Measurements from ENCODE around the gene AOAH.

AOAH gene

DNA sequence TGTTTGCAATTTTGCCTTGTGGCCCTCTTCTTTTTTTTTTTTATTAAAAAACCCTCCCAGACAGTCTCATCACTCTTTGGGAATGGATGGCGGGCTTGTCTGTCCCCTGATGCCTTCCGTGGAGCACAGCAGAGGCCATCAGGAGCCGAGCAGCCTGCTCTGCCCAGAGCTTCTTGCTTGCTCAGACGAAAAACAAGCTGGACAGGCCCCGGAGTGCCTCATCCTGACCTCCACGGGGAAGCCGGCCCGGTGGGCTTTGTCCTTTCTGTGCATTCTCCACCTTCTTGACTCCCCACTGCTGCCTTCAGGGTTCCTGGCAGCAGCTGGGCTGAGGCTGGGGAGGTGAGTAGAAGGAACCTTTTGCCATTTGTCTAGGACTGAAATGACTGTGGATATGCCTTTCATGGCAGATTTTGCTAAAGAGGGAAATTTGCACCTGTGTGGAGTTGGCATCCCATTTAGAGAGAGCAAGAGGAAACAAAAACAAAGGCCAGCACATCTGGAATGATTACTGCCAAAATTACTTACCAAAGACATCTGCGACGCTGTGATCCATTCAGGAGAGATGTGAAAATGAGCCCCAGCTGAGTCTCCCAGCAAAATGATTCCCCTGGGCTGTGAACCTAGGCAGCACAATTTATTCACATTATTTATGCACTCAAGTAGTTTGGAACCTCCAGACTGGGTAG is 108.3 kb downstream of the AOAH start:
- H3K36me3 ChIP-seq (replicated peaks): no peaks in the 10 kb centered on the region
- H3K4me3 ChIP-seq: no peak overlapping the region
- H3K4me1 ChIP-seq: no peaks in the 10 kb centered on the region
- no peak for DNase-seq (ENCODE audit: low spot score in 2 of 2)
- no peaks in the 10 kb centered on the region for H3K27me3 ChIP-seq (ENCODE audit: low read depth)
- H3K9me3 ChIP-seq: no peaks in the 10 kb centered on the region
- in situ Hi-C loops (cut with MboI; ENCODE audit: low sequenced_read_pairs): no loop called here

DNA sequence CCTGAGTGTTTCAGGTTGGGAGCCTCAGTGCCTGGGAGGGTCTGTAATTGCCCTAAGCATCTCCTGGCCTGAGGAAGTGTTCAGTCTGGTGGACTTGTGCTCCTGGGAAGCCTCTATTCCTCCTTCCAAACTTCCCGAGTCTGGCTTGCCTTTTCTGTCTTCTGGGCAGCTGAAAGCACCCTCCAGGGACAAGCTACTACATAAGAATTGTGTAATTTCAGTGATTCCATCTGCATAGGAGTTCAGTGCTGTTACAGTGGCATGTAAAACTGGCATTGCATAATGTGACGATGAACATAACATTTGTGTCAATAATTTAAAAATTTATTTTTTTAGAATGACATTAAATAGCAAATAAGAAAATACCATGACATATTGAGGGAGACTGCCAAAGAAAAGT is 109.3 kb downstream of the AOAH start:
- Histone ChIP-seq H3K36me3 (replicated peaks) (no peaks in the 10 kb centered on the region), H3K4me3 (no peak overlapping the region), H3K27me3 (ENCODE audit: low read depth) (no peaks in the 10 kb centered on the region), H3K9me3 (no peaks in the 10 kb centered on the region), H3K4me1 (no peaks in the 10 kb centered on the region)
- in situ Hi-C loops (cut with MboI; ENCODE audit: low sequenced_read_pairs): no loop called here
- no peak for DNase-seq (ENCODE audit: low spot score in 2 of 2)

DNA sequence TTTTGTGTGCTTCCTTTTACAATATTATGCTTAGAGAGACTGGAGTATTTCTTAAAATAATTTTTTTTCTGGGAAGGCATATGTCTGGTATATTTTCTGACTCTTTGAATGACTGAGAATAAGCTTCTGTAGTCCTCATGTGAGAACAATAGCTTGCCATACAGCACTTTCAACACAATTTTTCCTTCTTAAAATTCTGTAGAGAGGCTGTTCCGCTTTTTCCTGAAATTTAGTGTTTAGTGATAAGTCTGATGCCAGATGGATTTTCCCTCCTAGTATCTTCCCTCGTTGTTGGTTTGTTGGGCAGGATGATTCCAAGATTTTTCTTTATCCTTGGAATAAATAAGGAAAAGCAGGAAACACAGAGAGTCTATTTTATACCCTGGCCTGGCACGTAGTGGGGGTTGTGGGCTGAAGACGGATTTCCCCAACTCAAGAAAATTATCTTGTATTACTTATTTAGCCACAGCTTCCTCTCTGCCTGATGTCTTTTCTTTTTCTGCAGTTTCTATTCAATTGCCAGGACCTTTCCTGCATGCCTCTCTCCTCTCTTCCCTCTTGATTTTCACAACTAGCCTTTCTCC is 111.2 kb downstream of the AOAH start:
- DNase-seq (ENCODE audit: low spot score in 2 of 2): no peak
- in situ Hi-C loops (cut with MboI; ENCODE audit: low sequenced_read_pairs): no loop called here
- Histone ChIP-seq H3K4me1 (no peaks in the 10 kb centered on the region), H3K4me3 (no peak overlapping the region), H3K9me3 (no peaks in the 10 kb centered on the region), H3K27me3 (ENCODE audit: low read depth) (no peaks in the 10 kb centered on the region), H3K36me3 (replicated peaks) (no peaks in the 10 kb centered on the region)

DNA sequence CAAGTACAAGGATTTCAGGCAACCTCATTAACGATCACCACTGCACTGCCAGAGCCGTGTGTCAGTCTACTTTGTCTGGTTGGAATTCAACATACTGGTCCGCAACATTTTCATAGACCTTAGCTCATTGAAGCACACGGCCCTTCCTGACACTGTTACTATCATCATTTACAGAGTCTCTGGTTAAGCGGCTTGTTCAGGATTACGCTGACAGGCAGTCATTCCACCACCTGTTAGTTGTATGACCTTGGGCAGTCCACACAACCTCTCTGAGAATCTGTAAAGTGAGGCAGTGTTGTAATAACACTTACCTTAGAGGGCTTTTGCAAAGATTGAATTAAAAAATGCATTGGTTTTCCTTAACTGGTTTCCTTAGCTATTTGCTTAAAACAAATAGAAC is 112.6 kb downstream of the AOAH start:
- no peaks in the 10 kb centered on the region for H3K36me3 ChIP-seq (replicated peaks)
- H3K4me1 ChIP-seq: no peaks in the 10 kb centered on the region
- DNase-seq (ENCODE audit: low spot score in 2 of 2): no peak
- H3K9me3 ChIP-seq: no peaks in the 10 kb centered on the region
- in situ Hi-C loops (cut with MboI; ENCODE audit: low sequenced_read_pairs): no loop called here
- H3K27me3 ChIP-seq (ENCODE audit: low read depth): 0 out of 2 replicates have a peak, but pooled peaks cover 2% of the 10 kb centered on the region
- no peak overlapping the region for H3K4me3 ChIP-seq

DNA sequence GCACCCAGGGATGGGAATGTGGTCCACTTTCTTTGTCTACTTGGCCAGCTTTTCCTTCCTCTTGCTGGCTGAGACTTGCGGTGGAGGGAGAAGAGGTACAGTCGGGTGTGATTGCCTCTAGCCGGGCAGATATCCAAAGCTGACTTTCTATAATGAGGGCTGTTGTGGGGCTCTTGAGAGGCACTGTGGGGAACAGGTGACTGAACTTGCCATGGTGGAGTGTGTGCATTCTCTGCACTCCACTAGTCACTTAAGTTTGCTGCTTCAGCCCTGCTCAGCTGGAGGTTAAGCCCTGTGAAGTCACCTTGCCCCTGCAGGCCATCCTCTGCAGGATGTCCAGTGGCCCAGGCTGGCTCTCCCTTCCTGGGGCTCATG is 116.6 kb downstream of the AOAH start:
- H3K9me3 ChIP-seq: no peaks in the 10 kb centered on the region
- in situ Hi-C loops (cut with MboI; ENCODE audit: low sequenced_read_pairs): no loop called here
- H3K27me3 ChIP-seq (ENCODE audit: low read depth): 0 out of 2 replicates have a peak, but pooled peaks cover 2% of the 10 kb centered on the region
- H3K4me3 ChIP-seq: no peak overlapping the region
- no peaks in the 10 kb centered on the region for H3K36me3 ChIP-seq (replicated peaks)
- no peak for DNase-seq (ENCODE audit: low spot score in 2 of 2)
- no peaks in the 10 kb centered on the region for H3K4me1 ChIP-seq

DNA sequence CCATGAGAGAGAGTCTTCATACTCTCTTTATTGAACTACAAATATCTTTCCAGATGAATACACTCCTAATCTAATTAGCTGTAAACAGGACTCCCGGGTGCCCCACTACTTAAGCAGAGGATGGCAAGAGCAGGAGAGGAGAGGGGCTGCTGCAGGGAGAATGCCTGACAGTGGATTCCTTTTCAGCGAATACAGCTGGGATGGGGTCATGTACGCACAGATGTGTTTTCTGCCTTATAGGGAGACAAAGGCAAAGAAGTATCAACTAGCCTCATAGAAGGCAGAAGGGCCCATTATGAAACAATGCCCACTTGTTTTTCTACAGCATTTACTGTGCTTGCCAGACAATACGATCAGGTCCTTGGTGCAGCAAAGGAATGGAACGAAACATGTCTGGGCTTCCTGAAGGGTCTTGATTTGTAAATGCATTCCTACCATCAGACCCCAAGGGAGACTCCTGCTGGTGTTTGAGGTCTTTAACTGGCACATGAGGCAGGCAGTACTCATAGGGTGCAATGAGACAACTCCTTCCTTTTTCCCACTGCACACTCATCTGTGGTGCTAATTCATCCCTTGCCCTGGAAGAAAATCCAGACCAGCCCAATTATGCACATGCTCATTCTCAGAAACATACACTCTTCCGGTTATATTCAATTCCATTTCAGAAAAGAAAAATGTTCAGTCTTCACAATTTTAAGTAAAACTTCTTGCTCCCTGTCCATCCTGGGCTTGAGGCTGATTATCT is 117.1 kb downstream of the AOAH start:
- DNase-seq (ENCODE audit: low spot score in 2 of 2): no peak
- in situ Hi-C loops (cut with MboI; ENCODE audit: low sequenced_read_pairs): no loop called here
- Histone ChIP-seq H3K27me3 (ENCODE audit: low read depth) (0 out of 2 replicates have a peak, but pooled peaks cover 2% of the 10 kb centered on the region), H3K4me3 (no peak overlapping the region), H3K36me3 (replicated peaks) (no peaks in the 10 kb centered on the region), H3K9me3 (no peaks in the 10 kb centered on the region), H3K4me1 (peaks cover 3% of the 10 kb centered on the region; the same call in 1 of the 2 replicates)

DNA sequence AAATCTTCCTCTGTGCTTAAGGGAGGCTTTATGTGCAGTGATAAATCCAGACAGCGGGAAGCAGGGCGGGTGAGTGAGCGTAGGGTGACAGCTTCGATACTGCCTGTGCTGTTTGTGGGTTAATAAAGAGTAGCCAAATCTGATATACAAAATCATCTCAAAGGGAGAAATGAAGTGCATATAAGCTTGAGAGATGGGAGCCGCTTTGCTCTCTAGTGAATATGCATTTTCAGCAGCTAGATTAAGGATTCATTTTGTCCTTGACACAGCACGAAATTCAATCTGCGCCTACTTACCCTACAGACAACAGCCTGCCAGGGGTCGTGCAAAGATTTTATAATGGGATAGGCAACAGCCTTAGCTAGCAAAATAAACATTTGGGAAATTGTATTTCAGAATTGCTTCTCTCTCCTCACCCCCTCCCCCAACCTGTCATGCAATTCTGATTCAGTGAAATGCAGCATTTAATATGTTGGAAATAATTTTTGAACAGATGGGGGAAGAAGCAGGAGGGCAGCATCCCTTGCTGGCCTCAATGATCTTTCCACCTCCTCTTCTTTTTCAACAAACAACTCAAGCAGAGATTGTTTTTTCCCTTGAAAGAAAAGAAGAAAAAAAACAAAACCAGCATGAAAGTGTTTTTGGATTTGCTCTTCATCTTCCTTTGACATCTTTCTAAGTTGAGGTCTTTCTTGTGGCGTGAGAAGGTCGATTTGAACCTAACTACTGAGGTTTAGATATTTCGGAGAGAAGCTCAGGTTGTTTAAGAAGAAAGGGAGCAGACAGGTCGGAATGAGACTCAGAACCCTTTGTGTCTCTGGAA is 117.9 kb downstream of the AOAH start:
- no peaks in the 10 kb centered on the region for H3K36me3 ChIP-seq (replicated peaks)
- no peak for DNase-seq (ENCODE audit: low spot score in 2 of 2)
- H3K9me3 ChIP-seq: no peaks in the 10 kb centered on the region
- in situ Hi-C loops (cut with MboI; ENCODE audit: low sequenced_read_pairs): no loop called here
- H3K4me1 ChIP-seq: peaks cover 6% of the 10 kb centered on the region; the same call in 1 of the 2 replicates
- 0 out of 2 replicates have a peak, but pooled peaks cover 2% of the 10 kb centered on the region for H3K27me3 ChIP-seq (ENCODE audit: low read depth)
- H3K4me3 ChIP-seq: no peak overlapping the region

DNA sequence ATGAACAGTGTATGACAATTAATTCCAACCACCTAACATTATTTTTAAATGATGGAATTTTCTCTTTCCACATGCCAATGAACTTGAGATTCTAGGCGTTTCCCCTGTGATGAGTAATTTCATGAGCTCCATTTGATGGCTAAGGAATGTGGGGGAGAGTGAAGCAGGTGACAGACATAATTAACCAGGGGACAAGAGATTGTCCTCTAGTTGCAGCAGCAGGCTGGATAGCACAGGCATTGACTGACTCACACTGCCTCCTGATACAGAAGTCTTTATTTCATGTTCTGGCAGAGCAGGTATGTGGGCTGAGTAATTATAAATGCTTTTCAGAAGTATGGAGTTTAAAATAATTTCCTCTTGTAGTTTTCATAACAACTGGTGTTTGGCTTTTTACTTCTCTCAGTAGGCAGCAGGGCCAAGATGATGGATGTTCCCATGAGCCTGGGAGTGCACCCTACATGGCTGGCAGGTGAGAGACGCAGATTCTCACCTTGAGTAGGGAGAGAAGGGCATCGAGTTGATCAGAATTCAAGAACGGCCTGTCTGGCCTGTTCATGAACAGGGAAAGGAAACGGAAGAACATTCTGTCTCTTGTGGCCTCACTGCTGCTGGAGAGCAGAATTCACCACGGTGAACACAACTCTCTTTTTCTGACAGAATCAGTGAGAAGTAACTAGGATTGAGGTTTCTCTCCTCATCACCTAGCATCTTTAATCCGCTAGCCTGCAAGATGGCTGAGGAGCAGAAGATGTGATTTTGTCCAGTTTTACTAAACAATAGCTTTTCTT is 118.8 kb downstream of the AOAH start:
- H3K4me3 ChIP-seq: no peak overlapping the region
- no peak for DNase-seq (ENCODE audit: low spot score in 2 of 2)
- H3K36me3 ChIP-seq (replicated peaks): no peaks in the 10 kb centered on the region
- no peaks in the 10 kb centered on the region for H3K9me3 ChIP-seq
- H3K27me3 ChIP-seq (ENCODE audit: low read depth): 0 out of 2 replicates have a peak, but pooled peaks cover 2% of the 10 kb centered on the region
- in situ Hi-C loops (cut with MboI; ENCODE audit: low sequenced_read_pairs): no loop called here
- peaks cover 6% of the 10 kb centered on the region; the same call in 1 of the 2 replicates for H3K4me1 ChIP-seq

DNA sequence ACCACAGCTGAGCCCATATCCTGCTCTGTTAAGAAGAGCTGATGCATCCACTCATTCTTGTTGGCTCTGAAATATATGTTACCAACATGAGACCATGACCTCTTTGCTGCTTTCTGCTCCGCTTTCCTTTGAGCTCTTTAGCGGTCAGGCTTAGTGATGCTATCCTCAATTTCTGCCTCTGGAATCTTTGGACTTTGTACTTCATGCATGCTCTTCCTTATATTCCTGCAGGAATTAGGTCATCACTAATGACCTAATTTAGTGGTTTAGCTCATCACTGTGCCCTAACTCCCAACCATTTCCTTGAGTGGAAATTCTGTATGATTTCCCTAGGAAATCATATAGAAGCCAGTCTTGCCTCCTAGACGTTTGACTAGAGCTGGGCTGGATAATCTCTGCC is 119.5 kb downstream of the AOAH start:
- in situ Hi-C loops (cut with MboI; ENCODE audit: low sequenced_read_pairs): no loop called here
- no peak overlapping the region for H3K4me3 ChIP-seq
- H3K36me3 ChIP-seq (replicated peaks): no peaks in the 10 kb centered on the region
- 0 out of 2 replicates have a peak, but pooled peaks cover 2% of the 10 kb centered on the region for H3K27me3 ChIP-seq (ENCODE audit: low read depth)
- no peak for DNase-seq (ENCODE audit: low spot score in 2 of 2)
- peaks cover 6% of the 10 kb centered on the region; the same call in 1 of the 2 replicates for H3K4me1 ChIP-seq
- H3K9me3 ChIP-seq: no peaks in the 10 kb centered on the region

DNA sequence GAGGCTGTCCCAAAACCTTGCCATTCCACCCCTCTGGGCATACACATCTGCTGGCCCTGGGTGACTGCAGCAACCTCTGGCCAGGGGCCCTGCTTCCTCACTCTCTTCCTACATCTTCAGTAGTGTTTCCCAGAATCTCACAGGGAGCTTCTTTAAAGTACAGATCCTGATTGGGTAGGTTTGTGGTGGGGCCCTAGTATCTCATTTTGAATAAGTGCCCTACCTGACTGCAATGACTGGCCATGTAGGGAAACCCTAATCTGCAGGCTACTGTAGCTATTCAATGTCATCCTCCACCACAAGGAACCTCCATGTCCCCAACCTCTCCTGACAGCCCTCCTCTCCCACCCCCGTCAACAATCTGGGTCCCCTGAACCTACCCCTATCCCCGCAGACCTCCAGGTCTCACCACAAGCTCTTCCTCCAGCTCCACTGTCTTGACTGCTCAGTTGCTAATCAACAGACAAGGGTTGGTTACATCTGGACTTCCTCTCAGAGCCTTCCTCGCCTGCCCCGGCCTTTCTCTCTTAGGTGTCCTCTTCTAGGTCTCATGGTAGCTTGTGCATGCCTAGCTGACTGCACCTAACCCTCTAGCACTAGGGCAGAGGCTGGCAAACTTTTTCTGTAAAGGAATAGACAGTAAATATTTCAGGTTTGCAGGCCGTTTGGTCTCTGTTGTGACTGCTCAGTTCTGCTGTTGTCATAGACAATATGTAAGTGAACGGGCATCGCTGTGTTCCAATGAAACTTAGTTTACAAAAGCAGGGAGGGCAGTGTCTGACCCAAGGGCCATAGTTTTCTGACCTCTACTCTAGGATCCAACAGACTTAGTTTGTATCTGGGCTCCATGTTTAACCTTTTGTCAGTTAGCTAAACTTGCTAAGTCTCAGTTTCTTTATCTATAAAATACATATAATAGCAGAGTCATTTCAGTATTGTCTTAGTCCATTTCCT is 121.1 kb downstream of the AOAH start:
- H3K4me3 ChIP-seq: no peak overlapping the region
- DNase-seq (ENCODE audit: low spot score in 2 of 2): no peak
- in situ Hi-C loops (cut with MboI; ENCODE audit: low sequenced_read_pairs): no loop called here
- H3K27me3 ChIP-seq (ENCODE audit: low read depth): 0 out of 2 replicates have a peak, but pooled peaks cover 7% of the 10 kb centered on the region
- H3K4me1 ChIP-seq: peaks cover 6% of the 10 kb centered on the region; the same call in 1 of the 2 replicates
- no peaks in the 10 kb centered on the region for H3K36me3 ChIP-seq (replicated peaks)
- H3K9me3 ChIP-seq: no peaks in the 10 kb centered on the region

DNA sequence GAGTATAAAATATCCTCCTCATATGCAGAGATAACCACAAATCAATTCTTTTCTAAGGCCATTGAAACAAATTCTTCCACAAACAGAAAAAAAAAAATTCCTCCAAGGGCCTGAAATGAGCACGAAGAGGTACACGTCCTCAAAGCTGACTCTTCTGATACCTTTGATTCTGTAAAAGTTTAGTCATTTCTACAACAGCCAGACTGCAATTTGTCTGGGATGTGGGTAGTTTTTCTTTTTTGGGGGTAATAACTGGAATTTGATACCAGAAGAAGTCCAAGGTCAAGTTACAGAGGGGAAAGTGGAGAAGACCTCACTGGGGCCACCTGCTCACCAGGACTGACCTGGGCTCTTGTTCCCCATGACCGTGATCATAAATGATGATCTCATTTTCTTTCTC is 121.8 kb downstream of the AOAH start:
- no peak overlapping the region for H3K4me3 ChIP-seq
- no peak for DNase-seq (ENCODE audit: low spot score in 2 of 2)
- H3K9me3 ChIP-seq: no peaks in the 10 kb centered on the region
- 0 out of 2 replicates have a peak, but pooled peaks cover 7% of the 10 kb centered on the region for H3K27me3 ChIP-seq (ENCODE audit: low read depth)
- in situ Hi-C loops (cut with MboI; ENCODE audit: low sequenced_read_pairs): no loop called here
- H3K36me3 ChIP-seq (replicated peaks): no peaks in the 10 kb centered on the region
- peaks cover 6% of the 10 kb centered on the region; the same call in 1 of the 2 replicates for H3K4me1 ChIP-seq

DNA sequence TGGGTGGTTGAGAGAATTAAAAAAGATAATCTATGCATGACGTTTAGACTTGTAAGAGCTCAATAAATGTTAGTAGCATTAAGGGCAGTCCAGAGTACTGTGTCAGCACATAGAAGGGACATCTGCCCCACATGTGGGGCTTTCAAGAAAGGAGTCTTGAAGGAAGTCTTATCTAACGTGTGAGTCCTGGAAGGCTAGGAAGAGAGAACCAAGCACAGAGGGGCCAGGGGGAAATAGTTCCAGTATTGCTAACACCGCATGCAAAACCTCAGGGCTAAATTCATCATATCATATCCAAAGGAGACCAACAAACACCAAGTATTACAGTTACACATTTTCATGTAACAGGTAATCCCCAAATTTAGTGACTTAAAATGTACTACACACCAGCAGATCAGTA is 122.7 kb downstream of the AOAH start:
- Histone ChIP-seq H3K4me1 (peaks cover 6% of the 10 kb centered on the region; the same call in 1 of the 2 replicates), H3K36me3 (replicated peaks) (no peaks in the 10 kb centered on the region), H3K27me3 (ENCODE audit: low read depth) (0 out of 2 replicates have a peak, but pooled peaks cover 5% of the 10 kb centered on the region), H3K4me3 (no peak overlapping the region), H3K9me3 (no peaks in the 10 kb centered on the region)
- in situ Hi-C loops (cut with MboI; ENCODE audit: low sequenced_read_pairs): no loop called here
- DNase-seq (ENCODE audit: low spot score in 2 of 2): no peak

All from HAP-1 (cell line).